NCI-H446 (cell line): ENCODE data around the gene SPC24.
"Not testable (repeated sequence)": the region's sequence is repeated elsewhere in the genome, so short reads cannot be mapped to it uniquely, and the experiment has no call there.

ENCODE experiments used
- DNase-seq, 2 experiments: peaks; one replicate each; lab custom pipeline; 2025; lab: John Stamatoyannopoulos, UW

Gene SPC24

GRCh38 chr19:11125994-11126685 is 29.4 kb downstream of the SPC24 start:
- DNase-seq: peak; percentile 57 to 73

GRCh38 chr19:11124157-11124556 is 31.4 kb downstream of the SPC24 start:
- not testable (repeated sequence) for DNase-seq

- DNase-seq: no peak
Measured at GRCh38 chr19:11123114-11123513, 32.5 kb downstream of the SPC24 start.

GRCh38 chr19:11121963-11122362 is 33.6 kb downstream of the SPC24 start:
- not testable (repeated sequence) for DNase-seq

- no peak for DNase-seq
Measured at GRCh38 chr19:11116507-11116906, 39.1 kb downstream of the SPC24 start.

- DNase-seq: no peak
Measured at GRCh38 chr19:11115895-11116446, 39.6 kb downstream of the SPC24 start.

GRCh38 chr19:11115042-11115441 is 40.5 kb downstream of the SPC24 start:
- no peak for DNase-seq

GRCh38 chr19:11113140-11113708 is 42.4 kb downstream of the SPC24 start:
- DNase-seq: no peak

GRCh38 chr19:11111771-11112144 is 43.8 kb downstream of the SPC24 start:
- DNase-seq: no peak

- DNase-seq: no peak
Measured at GRCh38 chr19:11111117-11111770, 44.3 kb downstream of the SPC24 start.

- DNase-seq: no peak
Measured at GRCh38 chr19:11108746-11109145, 46.8 kb downstream of the SPC24 start.

GRCh38 chr19:11106477-11106876 is 49.1 kb downstream of the SPC24 start:
- DNase-seq: no peak

- DNase-seq: no peak
Measured at GRCh38 chr19:11105014-11105636, 50.5 kb downstream of the SPC24 start.

- DNase-seq: not testable (repeated sequence)
Measured at GRCh38 chr19:11103667-11104066, 51.9 kb downstream of the SPC24 start.

GRCh38 chr19:11102944-11103343 is 52.6 kb downstream of the SPC24 start:
- DNase-seq: no peak

GRCh38 chr19:11101057-11101456 is 54.5 kb downstream of the SPC24 start:
- DNase-seq: no peak

- peak in 1 of 2 experiments; percentile 25 for DNase-seq
Measured at GRCh38 chr19:11100049-11100448, 55.5 kb downstream of the SPC24 start.

- no peak for DNase-seq
Measured at GRCh38 chr19:11098861-11099260, 56.7 kb downstream of the SPC24 start.

- DNase-seq: no peak
Measured at GRCh38 chr19:11098327-11098726, 57.3 kb downstream of the SPC24 start.

- DNase-seq: not testable (repeated sequence)
Measured at GRCh38 chr19:11097367-11097766, 58.2 kb downstream of the SPC24 start.

GRCh38 chr19:11096210-11096841 is 59.3 kb downstream of the SPC24 start:
- DNase-seq: peak; percentile 84 to 94
